ENCODE data around the gene PTPRN2. TPM values are rescaled to one million over a fixed set of nuclear protein-coding genes. Genes with fewer than 3 reads are reported as not detected.
A peak's percentile ranks its signal among the peaks of the same experiment; 100 is the strongest.

PTPRN2 gene
- total and polyA plus RNA-seq, 2 of the 13 experiments (the other 11 are each of a cell fraction or from before 2014, with no cell fraction given): 2.5 to 24.2 TPM

GRCh38 chr7:158557441-158557755 is 30.2 kb downstream of the PTPRN2 start:
- in situ Hi-C loops (cut with HindIII; ENCODE audit: extremely low pct_ligation_motif_present, low pct_unique_long_range_greater_than_20kb): no loop called here
- Histone ChIP-seq H2AFZ (ENCODE audit: low read length) (no peak overlapping the region), H3K36me3 (replicated peaks in 1 of 2; ENCODE audit: control insufficient read depth in 1 of 2, insufficient read depth in 2 of 2, low read length in 2 of 2) (peaks cover 5 to 10% of the 10 kb centered on the region in 2 experiments; a peak in 3 of 5 replicates), H3K9me3 (ENCODE audit: low read length) (no peaks in the 10 kb centered on the region), H3K27me3 (ENCODE audit: control insufficient read depth in 1 of 2, insufficient read depth in 2 of 2, low read length in 2 of 2) (no peaks in the 10 kb centered on the region), H3K4me3 (replicated peaks in 1 of 3; ENCODE audit: insufficient read depth in 1 of 3, low read depth in 2 of 3, low read length in 3 of 3) (no peak overlapping the region), H3K4me1 (ENCODE audit: insufficient read depth, low read length) (no peaks in the 10 kb centered on the region), H3K9ac (ENCODE audit: insufficient read depth, low read depth, low read length) (no peak overlapping the region), H3K79me2 (ENCODE audit: insufficient read depth, low read length) (peaks cover 22% of the 10 kb centered on the region), H4K20me1 (ENCODE audit: insufficient read depth, low read length) (peaks cover 63% of the 10 kb centered on the region), H3K4me2 (ENCODE audit: low read depth, low read length) (no peak overlapping the region), H3K27ac (ENCODE audit: extremely low read length, insufficient read depth, low read length) (no peak overlapping the region)
- FAIRE-seq (no peak), DNase-seq (ENCODE audit: low spot score) (no peak), ATAC-seq (no peak)
- ChIA-PET CTCF (ENCODE audit: low intra/inter-chr PET ratio, low total read pairs) (no interaction called here), POLR2A (no interaction called here)
- no TSS peak for BruUV-seq (replicated peaks)
- TF ChIP-seq STAT6 (CRISPR knock-in tag; IDR thresholded peaks at IDR 0.05; ENCODE audit: borderline replicate concordance) (no peak), ZBTB33 (CRISPR knock-in tag; IDR thresholded peaks at IDR 0.05) (peak; percentile 49; the same call in 1 of the 2 replicates)
- intact Hi-C loops (cut with micrococcal nuclease; ENCODE audit: unreplicated experiment): no loop called here
- 100% methylated on average over 1 of the region's 9 CpGs for WGBS (ENCODE audit: low lambda C conversion rate)
